Hepatocyte (in vitro differentiated cells): ENCODE results near the gene MBTPS1. TPM values are rescaled to one million over a fixed set of nuclear protein-coding genes. Genes with fewer than 3 reads are reported as not detected.

Source experiments
- DNase-seq: peaks from one replicate; pipeline ENCODE4 v3.0.0-alpha.2; 2016; ENCODE audit warnings: low spot score
- H2AFZ ChIP-seq: fragments of 200-600 bp; sonication (generic); 2 replicates; pipeline ENCODE4 v1.6.0; 2016; ENCODE audit warnings: antibody characterized with exemption, mild to moderate bottlenecking
- H3K27ac ChIP-seq: fragments of 200-600 bp; sonication (generic); 2 replicates; pipeline ENCODE4 v1.5.1; 2016; ENCODE audit warnings: mild to moderate bottlenecking
- H3K27me3 ChIP-seq: fragments of 200-600 bp; sonication (generic); 2 replicates; pipeline ENCODE4 v1.6.1; 2016
- H3K36me3 ChIP-seq: fragments of 200-600 bp; sonication (generic); replicated peaks from 2 replicates; pipeline ENCODE4 v1.5.1; 2016; ENCODE audit warnings: low read depth; ENCODE audit not compliant: insufficient read depth
- H3K4me1 ChIP-seq: fragments of 200-600 bp; sonication (generic); 2 replicates; pipeline ENCODE4 v1.5.1; 2016; ENCODE audit warnings: mild to moderate bottlenecking, moderate library complexity; ENCODE audit not compliant: insufficient read depth
- H3K4me2 ChIP-seq: fragments of 200-600 bp; sonication (generic); 2 replicates; pipeline ENCODE4 v1.6.0; 2016
- H3K4me3 ChIP-seq: fragments of 200-600 bp; sonication (generic); 2 replicates; pipeline ENCODE4 v1.5.1; 2016; ENCODE audit warnings: mild to moderate bottlenecking
- H3K79me2 ChIP-seq: fragments of 200-600 bp; sonication (generic); 2 replicates; pipeline ENCODE4 v1.6.0; 2017; ENCODE audit warnings: mild to moderate bottlenecking
- H3K9me2 ChIP-seq: fragments of 200-600 bp; sonication (generic); replicated peaks from 2 replicates; pipeline ENCODE4 v1.6.0; 2017; ENCODE audit warnings: mild to moderate bottlenecking; ENCODE audit not compliant: insufficient read depth
- H3K9me3 ChIP-seq: fragments of 200-600 bp; sonication (generic); 2 replicates; pipeline ENCODE4 v1.5.1; 2016; ENCODE audit warnings: low read depth, mild to moderate bottlenecking
- H4K20me1 ChIP-seq: fragments of 200-600 bp; sonication (generic); 2 replicates; pipeline ENCODE4 v1.6.0; 2016; ENCODE audit warnings: mild to moderate bottlenecking; ENCODE audit not compliant: insufficient read depth, poor library complexity, severe bottlenecking
- EZH2 ChIP-seq: fragments of 200-600 bp; sonication (generic); IDR thresholded peaks from 2 replicates; pipeline ENCODE4 v1.6.1; 2016; ENCODE audit warnings: antibody characterized with exemption, mild to moderate bottlenecking, borderline replicate concordance
- EZH2phosphoT487 ChIP-seq: fragments of 200-600 bp; sonication (generic); IDR thresholded peaks from one replicate; pipeline ENCODE4 v1.6.1; 2018; ENCODE audit warnings: antibody characterized with exemption, mild to moderate bottlenecking, low read depth, moderate library complexity; ENCODE audit not compliant: unreplicated experiment, severe bottlenecking
- WGBS: methylation state at CpG from one replicate; pipeline ENCODE4 v1.1.6; 2016; ENCODE audit warnings: low lambda C conversion rate; ENCODE audit errors: missing lambda C conversion rate; 5-methylcytosine and 5-hydroxymethylcytosine counted together
- polyA plus RNA-seq: library from polyadenylated mRNA; unstranded; fragments of >200 nt; fragmentation: Nextera tagmentation; extraction: Ambion mirVana; gene quantifications from 2 replicates; pipeline ENCODE4 v1.2.1, GENCODE V29; 2016
- total RNA-seq: library from RNA; depleted of rRNA; stranded (reverse); fragments of >200 nt; gene quantifications from 2 replicates; pipeline ENCODE4 v1.2.3, GENCODE V29; 2014
- TF ChIP-seq, protein P1 (sequence below): fragments of 200-600 bp; sonication (generic); IDR thresholded peaks from 2 replicates; pipeline ENCODE4 v1.5.1; 2016; ENCODE audit warnings: antibody characterized with exemption, mild to moderate bottlenecking; ENCODE audit not compliant: poor library complexity

Gene MBTPS1
- total and polyA plus RNA-seq, 2 experiments from 2014 or later = 65.9 to 76.8 TPM

DNA sequence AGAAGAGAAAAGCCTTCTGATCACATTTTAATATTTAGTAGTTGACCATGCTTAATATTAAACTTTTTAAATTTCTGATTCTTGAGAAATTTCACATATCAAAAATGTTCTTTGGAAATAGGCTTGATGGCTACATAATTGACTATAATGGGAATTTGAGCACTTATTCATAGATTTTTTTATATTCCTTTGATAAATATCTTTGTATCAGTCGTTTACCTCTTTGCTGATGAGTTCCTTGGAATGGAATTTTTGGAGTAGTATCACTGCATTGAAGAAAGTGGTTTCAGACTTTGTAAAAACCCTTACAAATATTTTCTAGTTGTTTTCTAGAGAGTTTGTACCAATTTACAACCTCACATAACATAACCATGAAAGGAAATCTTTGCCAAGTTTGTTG lies 43.1 kb upstream of the MBTPS1 start:
- no peaks in the 10 kb centered on the region for H4K20me1 ChIP-seq
- no peaks in the 10 kb centered on the region for H3K9me2 ChIP-seq
- H3K36me3 ChIP-seq = no peaks in the 10 kb centered on the region
- H3K27ac ChIP-seq = no peak overlapping the region
- no peak overlapping the region for H2AFZ ChIP-seq
- no peak overlapping the region for H3K4me2 ChIP-seq
- no peaks in the 10 kb centered on the region for H3K9me3 ChIP-seq
- peaks cover 3% of the 10 kb centered on the region for H3K27me3 ChIP-seq
- no peak for DNase-seq
- H3K4me1 ChIP-seq = no peaks in the 10 kb centered on the region
- H3K4me3 ChIP-seq = no peak overlapping the region
- H3K79me2 ChIP-seq = no peaks in the 10 kb centered on the region
- TF ChIP-seq, protein P1, sequence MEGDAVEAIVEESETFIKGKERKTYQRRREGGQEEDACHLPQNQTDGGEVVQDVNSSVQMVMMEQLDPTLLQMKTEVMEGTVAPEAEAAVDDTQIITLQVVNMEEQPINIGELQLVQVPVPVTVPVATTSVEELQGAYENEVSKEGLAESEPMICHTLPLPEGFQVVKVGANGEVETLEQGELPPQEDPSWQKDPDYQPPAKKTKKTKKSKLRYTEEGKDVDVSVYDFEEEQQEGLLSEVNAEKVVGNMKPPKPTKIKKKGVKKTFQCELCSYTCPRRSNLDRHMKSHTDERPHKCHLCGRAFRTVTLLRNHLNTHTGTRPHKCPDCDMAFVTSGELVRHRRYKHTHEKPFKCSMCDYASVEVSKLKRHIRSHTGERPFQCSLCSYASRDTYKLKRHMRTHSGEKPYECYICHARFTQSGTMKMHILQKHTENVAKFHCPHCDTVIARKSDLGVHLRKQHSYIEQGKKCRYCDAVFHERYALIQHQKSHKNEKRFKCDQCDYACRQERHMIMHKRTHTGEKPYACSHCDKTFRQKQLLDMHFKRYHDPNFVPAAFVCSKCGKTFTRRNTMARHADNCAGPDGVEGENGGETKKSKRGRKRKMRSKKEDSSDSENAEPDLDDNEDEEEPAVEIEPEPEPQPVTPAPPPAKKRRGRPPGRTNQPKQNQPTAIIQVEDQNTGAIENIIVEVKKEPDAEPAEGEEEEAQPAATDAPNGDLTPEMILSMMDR = no peak
- no peak for TF ChIP-seq EZH2
- no peak for TF ChIP-seq EZH2phosphoT487
- 61% methylated on average over 1 of the region's 1 CpG for whole genome bisulfite sequencing

DNA sequence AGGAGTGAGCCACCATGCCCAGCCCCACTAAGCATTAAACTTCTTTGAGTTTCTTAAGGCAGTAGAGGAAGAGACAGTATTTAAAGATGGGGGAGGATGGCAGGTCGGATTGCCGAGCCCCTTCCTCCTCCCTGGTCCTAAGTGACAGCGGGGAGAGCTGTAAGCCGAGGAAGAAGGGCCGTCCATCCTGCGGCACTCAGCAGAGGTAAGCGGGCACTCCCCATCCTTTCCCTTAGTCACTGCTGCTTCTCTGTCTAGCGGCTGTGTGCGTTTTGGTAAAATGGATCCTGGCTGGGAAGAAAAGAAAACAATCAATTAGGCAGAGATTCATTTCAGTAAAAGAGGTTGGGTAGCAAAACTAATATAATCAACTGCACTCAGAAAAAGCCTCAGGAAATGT lies 42.3 kb upstream of the MBTPS1 start:
- Histone ChIP-seq H2AFZ (no peak overlapping the region), H3K9me2 (no peaks in the 10 kb centered on the region), H3K4me3 (no peak overlapping the region), H3K4me2 (no peak overlapping the region), H3K9me3 (no peaks in the 10 kb centered on the region), H3K4me1 (no peaks in the 10 kb centered on the region), H4K20me1 (no peaks in the 10 kb centered on the region), H3K27ac (no peak overlapping the region), H3K79me2 (no peaks in the 10 kb centered on the region), H3K27me3 (peaks cover 3% of the 10 kb centered on the region), H3K36me3 (no peaks in the 10 kb centered on the region)
- TF ChIP-seq EZH2phosphoT487 = no peak
- TF ChIP-seq EZH2 = no peak
- TF ChIP-seq, protein P1 = no peak
- no peak for DNase-seq
- WGBS = 49% methylated on average over 9 of the region's 9 CpGs

DNA sequence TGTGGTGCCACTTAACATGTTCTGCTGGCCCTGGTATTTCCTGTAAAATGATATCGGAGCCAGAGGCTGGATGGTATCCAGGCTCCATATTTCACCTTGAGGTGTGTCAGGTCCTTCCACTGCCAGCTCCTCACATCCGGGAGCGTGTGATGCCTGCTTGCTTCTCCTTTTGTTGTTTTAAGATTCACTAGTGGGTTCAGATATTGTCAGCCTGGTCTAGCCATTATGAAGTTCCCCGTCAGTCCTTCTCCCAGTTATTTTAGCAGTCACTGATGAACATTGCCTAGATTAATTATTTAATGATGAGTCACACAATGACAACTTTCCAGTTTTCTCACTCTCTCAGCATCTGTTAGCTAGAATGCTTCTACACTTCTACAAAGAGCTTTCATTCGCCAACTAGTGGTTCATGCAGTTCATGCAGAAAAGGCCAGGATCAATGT lies 39.6 kb upstream of the MBTPS1 start:
- H3K27ac ChIP-seq = no peak overlapping the region
- H3K27me3 ChIP-seq = peaks cover 3% of the 10 kb centered on the region
- no peak overlapping the region for H3K4me3 ChIP-seq
- DNase-seq = no peak
- no peak overlapping the region for H3K4me2 ChIP-seq
- no peak for TF ChIP-seq EZH2phosphoT487
- H3K36me3 ChIP-seq = no peaks in the 10 kb centered on the region
- H2AFZ ChIP-seq = no peak overlapping the region
- H3K9me3 ChIP-seq = no peaks in the 10 kb centered on the region
- WGBS = 88% methylated on average over 5 of the region's 5 CpGs
- H3K4me1 ChIP-seq = no peaks in the 10 kb centered on the region
- H3K79me2 ChIP-seq = no peaks in the 10 kb centered on the region
- no peaks in the 10 kb centered on the region for H4K20me1 ChIP-seq
- no peaks in the 10 kb centered on the region for H3K9me2 ChIP-seq

DNA sequence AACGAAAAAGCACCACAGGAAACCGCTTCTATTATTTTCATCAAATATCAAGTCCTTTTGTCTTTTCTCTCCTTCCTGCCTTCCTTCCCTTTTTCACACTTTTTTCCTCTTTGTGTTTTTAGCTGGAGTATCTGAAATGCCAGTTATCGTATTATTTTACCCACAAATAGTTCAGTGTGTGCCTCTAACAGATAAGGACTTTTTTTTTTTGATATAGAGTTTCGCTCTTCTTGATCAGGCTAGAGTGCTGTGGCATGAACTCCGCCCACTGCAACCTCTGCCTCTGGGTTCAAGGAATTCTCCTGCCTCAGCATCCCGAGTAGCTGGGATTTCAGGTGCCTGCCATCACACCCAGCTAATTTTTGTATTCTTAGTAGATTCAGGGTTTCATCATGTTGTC lies 39.0 kb upstream of the MBTPS1 start:
- no peak overlapping the region for H2AFZ ChIP-seq
- WGBS = 92% methylated on average over 6 of the region's 6 CpGs
- no peak overlapping the region for H3K27ac ChIP-seq
- H3K9me2 ChIP-seq = no peaks in the 10 kb centered on the region
- no peak for DNase-seq
- no peaks in the 10 kb centered on the region for H3K4me1 ChIP-seq
- no peaks in the 10 kb centered on the region for H3K9me3 ChIP-seq
- peaks cover 3% of the 10 kb centered on the region for H3K27me3 ChIP-seq
- H3K79me2 ChIP-seq = no peaks in the 10 kb centered on the region
- H4K20me1 ChIP-seq = no peaks in the 10 kb centered on the region
- no peaks in the 10 kb centered on the region for H3K36me3 ChIP-seq
- H3K4me2 ChIP-seq = no peak overlapping the region
- TF ChIP-seq, protein P1 = no peak
- TF ChIP-seq EZH2 (no peak), EZH2phosphoT487 (no peak)
- no peak overlapping the region for H3K4me3 ChIP-seq
